Measurements from ENCODE around the gene CDH4.

The CDH4 gene

DNA sequence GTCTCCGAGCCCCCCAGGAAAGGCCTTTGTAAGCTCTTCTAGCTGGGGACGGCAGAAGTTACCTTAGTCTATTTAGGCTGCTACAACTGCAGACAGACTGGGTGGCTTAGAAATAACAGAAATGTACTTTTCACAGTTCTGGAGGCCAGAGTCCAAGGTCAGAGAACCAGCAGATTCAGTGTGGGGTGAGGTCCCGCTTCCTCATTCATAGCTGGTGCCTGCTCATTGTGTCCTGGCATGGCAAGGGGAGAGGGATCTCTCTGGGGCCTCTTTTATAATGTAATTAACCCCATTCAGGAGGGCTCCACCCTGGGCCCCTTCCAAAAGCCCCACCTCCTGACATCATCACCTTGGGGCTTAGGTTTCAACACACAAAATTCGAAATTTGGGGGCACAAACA is 315.1 kb downstream of the CDH4 start:
- in situ Hi-C loops (cut with MboI; ENCODE audit: low sequenced_read_pairs), result no loop called here

DNA sequence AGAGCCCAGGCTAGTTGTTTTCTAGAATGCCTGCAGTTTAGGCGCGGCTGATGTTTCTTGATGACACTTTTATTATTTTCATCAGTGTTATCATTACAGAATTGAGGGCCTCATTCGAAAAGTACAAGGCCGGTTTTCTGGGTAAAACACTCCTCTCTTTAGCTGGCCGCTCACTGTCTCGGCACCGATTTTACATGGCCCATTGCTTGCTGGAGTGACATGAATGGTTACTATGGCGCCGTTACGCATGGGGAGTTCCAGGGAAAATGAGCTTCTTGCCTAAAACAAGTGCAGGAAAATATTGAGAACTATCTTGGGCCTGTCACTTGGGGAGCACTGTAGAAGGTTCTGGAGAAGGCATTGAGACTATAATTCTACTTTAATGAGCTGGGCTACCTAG is 317.8 kb downstream of the CDH4 start:
- in situ Hi-C loops (cut with MboI; ENCODE audit: low sequenced_read_pairs), result no loop called here

DNA sequence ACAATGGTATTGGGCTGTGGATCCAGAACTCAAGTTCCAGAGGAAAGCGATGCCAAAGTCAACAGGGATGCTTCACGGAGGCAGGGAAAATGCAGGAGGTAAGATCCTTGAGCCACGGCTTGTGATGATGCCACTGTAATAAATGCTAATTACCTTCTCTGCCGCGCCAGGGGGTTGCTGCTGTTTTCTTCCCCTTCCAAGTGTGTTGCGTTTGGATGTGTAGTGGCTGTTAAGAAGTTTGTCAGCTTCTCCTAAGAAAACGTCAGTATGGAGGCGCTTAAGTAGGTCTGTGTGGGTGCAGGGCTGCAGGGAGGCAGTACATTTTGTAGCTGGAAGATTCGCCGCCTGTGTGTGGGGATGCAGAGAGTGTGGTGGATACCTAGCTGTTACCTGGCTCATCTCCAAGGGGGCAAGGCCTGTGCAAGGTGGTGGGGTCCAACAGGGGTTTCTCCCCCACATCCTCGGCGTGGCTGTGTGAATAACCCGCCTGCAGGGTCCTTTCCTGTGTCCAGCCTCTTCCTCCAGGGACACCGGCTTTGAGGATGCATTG is 318.7 kb downstream of the CDH4 start:
- in situ Hi-C loops (cut with MboI; ENCODE audit: low sequenced_read_pairs), result no loop called here

DNA sequence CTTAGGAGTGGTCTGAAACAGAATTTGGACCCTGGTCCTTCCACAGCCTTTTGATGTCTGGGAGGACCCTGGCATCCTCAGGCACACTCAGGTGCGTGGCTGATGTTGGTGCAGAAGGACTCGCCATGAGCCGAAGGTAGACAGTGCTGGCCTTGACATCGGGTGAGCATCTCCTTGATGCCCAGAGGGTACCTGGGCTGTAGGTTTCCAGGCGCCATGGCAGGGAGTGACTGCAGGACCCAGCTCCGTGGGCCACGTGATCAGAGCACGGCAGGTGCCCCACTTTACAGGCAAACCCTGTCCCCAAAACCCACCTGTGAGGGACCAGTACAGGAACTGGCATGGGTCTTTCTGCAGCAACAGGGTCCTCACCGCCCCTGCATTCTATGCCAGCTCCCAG is 319.2 kb downstream of the CDH4 start:
- in situ Hi-C loops (cut with MboI; ENCODE audit: low sequenced_read_pairs), result no loop called here

DNA sequence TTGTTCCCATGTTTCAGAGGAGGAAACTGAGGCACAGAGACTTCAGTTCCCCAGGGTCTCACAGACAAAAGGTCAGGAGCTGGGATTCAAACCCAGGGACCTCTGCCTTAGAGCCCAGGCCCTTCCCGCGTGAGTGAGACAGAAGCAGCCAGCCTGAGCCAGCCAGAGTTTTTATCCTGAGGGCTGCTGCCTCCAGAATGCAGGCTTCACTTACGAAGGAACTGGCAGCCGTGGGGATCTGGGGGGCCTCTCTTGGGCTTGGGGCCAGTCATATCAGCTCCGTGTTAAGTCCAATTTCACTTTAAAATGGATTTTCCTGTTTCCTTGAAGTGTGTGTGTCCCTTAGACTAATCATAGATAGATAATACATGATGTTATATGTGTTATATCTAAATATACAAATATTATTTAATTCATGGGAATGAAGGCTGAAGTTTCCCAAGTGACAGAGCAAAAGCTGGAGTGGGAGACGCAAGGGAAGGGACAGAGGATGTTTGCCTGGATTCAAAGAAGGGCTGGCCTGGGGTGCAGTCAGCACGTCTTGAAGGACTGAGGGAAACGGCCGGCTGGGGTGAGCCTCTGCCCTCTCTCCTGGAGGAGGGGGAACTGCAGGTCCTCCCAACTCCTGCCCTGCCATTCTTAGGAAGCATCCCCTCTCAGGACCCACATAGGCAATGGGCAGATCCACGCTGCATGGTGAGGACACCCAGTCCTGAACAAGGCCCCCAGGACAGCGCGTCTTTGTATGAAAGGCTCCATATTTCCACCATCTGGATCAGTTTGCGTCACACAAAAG is 320.1 kb downstream of the CDH4 start:
- in situ Hi-C loops (cut with MboI; ENCODE audit: low sequenced_read_pairs), result no loop called here

DNA sequence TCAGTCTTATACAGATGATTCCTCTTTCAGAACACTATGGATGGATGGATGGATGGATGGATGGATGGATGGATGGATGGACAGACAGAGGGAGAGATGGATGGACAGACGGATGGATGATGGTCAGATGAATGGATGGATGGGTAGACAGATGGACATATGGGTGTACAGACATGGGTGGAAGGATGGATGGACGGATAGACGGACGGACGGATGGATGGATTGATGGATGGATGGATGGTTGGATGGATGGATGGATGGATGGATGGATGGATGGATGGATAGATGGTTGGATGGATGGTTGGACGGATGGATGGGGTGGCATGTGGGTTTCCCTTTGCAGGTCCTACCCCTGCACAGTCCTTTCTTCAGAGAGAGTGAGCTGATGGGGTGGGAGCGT is 320.7 kb downstream of the CDH4 start:
- in situ Hi-C loops (cut with MboI; ENCODE audit: low sequenced_read_pairs), result no loop called here

DNA sequence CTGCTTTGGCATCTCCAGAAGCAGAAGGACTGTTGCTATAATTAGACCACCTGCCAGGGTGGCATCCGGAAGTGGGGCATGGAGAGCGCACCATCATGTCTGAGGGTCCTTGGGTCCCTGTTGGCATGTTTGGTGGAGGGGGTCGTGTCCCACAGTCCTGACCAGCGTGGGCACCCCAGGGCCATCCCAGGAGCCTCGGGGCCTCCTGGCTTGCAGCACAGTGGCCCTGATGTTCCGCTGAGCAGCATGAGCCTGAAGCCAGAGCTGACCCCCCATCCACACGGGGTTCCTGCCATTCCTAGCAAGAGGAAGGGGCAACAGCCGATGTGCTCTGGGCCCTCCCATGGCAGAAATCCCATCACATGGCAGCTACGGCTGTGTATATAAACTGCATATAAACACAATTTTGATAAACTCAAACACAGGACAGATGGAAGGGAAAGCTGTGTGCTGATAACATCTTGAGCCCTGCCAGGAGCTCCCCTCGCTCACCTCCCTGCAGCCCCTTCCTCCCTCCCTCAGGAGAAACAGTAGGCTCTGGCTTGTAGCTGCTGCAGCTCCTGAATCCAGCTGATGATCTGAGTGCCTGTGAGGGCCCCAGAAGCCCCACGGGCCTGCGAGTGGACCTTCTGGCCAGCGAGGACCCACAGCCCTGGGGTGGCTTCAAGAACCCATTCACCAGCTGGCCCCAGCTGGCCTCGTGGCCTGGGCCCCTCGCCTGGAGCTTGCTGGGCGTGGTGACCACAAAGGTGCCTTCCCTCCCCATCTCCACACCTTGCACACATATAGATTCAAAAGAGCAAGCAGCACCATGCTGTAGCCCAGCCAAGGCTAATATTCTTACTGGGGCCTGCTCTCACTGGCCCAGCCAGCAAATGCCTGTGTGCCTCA is 321.6 kb downstream of the CDH4 start:
- in situ Hi-C loops (cut with MboI; ENCODE audit: low sequenced_read_pairs), result no loop called here

DNA sequence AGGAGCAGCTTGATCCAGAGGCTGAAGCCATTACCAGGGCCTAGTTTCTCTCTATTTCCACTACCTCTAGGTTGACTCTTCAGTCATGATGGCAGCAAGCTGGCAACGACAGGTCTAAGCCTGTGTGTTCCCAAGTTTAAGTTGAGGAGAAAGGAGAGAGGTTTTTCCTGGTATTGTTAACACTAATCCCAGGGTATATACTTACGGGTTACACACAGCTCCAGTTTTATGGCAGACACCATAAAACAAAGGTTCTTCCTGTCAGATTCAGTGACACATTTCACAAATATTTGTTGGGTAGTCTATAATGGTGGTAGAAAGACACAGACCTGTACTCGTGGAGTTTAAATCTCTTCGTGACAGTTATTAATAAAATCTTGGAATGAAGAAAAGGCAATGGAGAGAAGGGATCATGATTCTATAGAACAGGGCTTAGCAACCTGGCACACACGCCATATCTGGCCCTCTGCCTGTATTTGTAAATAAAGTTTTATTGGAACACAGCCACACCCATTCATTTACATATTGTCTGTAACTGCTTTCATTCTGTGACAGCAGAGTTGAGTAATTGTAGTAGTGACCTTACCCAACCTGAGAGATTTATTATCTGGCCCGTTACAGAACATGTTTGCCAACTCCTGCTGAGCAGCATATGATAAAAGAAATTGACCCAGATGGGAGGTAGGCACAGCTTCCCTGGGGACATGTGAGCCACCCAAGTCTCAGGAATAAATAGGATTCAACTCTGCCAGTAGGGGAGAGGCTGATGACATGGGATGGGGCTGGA is 323.3 kb downstream of the CDH4 start:
- in situ Hi-C loops (cut with MboI; ENCODE audit: low sequenced_read_pairs), result no loop called here

DNA sequence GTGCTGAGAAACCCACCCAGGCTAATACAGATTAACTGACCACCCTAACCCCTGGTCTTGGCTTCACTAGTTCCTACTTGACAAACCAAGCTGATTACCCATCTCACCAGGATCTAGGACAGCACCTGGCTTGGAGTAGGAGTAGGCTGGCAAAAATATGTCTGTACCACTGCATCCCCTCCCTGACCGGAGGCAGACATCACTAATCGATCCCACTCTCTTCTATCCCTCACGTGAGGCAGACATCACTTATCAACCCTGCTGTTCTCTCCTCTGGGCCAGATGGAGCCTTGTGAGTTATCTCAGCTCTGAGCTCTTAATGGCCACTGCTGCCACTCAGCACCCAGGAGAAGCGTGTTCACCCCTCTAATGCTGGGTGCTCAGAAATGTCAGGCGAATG is 324.3 kb downstream of the CDH4 start:
- in situ Hi-C loops (cut with MboI; ENCODE audit: low sequenced_read_pairs), result no loop called here

DNA sequence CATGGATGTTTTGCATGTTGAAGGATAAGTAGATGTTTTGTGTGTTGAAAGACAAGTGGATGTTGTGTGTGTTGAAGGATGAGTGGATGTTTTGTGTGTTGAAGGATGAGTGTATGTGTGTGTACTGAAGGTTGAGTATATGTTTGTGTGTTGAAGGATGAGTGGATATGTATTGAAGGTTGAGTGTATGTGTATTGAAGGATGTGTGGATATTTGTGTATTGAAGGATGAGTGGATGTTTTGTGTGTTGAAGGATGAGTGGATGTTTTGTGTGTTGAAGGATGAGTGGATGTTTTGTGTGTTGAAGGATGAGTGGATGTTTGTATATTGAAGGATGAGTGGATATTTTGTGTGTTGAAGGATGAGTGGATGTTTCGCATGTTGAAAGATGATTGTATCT is 325.0 kb downstream of the CDH4 start:
- in situ Hi-C loops (cut with MboI; ENCODE audit: low sequenced_read_pairs), result no loop called here

DNA sequence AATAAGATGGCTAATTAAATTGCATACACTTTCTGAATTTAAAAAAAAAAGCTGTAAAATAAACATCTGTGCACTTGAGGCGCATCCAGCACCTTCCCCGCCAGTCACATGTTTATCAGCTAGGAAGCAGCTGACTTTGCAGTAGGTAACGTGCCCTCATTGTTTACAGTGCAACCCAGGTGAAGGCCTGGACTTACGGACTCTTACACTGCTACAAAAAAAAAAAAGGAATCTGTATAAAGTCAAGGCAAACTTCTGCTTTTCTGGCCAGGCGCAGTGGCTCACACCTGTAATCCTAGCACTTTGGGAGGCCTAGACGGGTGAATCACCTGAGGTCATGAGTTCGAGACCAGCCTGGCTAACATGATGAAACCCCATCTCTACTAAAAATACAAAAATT is 327.8 kb downstream of the CDH4 start:
- in situ Hi-C loops (cut with MboI; ENCODE audit: low sequenced_read_pairs), result no loop called here

DNA sequence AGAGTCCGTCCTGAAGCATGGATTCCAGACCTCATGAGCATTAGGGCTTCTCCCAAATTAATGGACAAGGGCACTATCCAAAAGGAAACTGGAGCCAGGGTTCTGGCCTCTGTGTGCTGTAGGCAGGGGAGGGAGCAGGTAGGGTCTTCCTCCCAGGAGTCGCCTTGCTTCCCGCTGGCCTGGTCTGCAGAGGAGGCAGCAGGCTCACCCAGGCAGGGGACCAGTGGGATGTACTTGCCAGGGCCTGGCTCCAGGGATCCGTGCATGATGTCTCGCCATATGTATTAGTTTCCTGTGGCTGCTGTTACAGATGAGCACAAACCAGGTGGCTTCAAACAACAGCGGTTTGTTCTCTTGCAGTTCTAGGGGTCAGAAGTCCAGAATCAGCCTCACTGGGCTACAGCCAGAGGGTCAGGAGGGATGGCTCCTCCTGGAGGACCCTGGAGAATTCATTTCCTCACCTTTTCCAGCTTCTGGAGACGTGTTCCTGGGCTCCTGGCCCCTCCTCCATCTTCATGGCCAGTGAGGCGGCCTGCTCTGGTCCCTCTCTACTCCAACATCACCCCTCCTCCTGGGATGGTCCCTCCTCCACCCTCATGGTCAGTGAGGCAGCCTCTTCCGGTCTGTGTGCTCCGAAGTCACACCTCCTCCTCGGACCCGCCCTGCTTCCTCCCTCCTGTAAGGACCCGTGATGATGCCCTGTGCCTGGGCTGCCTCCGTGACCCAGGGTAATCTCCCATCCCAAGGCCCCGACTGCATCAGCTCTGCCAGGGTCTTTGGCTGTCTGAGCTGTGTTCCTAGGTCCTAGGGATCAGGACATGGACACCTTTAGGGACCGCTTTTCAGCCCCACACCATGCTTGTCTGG is 329.1 kb downstream of the CDH4 start:
- in situ Hi-C loops (cut with MboI; ENCODE audit: low sequenced_read_pairs), result no loop called here

DNA sequence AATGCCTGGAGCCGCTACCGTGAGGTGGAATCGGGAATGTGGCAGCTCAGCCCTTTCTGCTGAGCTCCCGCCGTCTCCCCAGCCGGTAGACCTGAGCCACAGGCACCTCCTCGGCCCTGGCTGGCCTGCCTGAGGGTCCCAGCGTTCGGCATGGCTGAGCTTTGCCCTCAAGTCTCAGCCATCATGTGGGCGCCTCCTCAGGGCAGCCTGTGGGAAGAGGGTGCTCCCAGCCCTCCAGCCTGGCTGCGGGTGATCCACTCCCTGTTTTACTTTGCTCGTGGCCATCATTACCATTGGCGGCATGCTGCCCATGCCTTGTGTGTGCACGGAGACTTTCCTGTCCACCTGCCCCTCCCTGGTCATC is 329.7 kb downstream of the CDH4 start:
- in situ Hi-C loops (cut with MboI; ENCODE audit: low sequenced_read_pairs), result no loop called here

DNA sequence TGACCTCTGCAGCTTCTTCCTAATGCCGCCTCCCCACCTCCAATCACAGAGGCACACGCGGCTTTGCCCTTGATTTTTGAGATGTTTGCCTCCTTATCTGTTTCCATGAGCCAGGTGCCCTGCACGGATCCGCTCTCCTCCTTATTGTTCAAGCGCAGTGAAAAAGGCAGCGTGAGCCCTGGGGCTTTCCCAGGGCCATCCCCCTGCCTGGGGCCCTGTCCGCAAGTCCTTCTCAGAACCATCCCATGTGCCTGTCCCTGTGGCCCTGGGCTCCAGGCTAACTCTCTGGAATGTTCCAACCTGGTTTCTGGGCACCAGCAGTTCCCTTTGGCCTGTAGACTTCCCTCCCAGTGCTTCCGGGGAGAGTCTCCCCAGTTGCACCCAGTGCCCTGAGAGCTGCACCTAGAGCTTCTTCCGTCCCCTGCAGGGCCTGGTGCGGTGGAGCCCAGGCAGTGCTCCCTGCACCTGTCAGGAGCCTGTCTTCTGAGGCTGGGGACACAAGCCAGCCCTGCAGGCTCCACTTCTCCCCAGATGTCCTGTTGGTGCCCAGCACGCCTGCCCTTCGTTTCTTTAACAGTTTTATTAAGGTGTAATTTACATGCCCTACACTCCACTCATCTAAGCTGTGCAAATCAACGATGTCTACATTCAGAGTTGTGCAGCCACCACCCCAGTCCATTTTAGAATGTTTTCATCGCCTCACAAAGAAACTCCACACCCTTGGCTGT is 330.3 kb downstream of the CDH4 start:
- in situ Hi-C loops (cut with MboI; ENCODE audit: low sequenced_read_pairs), result no loop called here

DNA sequence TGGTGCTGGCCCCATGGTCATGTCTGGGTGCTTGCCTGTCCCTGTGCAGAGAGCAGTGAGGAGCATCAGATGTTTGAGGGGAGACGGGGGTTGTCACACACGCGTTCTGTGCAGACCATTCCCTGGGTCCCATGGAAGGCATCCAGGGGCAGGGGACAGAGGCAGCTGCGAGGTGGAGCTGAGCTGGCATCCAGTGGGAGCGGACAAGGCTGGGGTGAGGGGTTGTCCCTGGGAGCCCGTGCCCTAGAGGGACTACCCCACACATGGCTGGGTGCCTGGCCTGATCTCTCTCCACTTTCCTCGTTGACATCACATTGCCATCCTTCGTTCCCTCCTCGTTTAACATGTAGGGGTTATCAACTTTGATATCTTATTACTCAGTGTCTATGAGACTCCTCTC is 331.3 kb downstream of the CDH4 start:
- in situ Hi-C loops (cut with MboI; ENCODE audit: low sequenced_read_pairs), result no loop called here

DNA sequence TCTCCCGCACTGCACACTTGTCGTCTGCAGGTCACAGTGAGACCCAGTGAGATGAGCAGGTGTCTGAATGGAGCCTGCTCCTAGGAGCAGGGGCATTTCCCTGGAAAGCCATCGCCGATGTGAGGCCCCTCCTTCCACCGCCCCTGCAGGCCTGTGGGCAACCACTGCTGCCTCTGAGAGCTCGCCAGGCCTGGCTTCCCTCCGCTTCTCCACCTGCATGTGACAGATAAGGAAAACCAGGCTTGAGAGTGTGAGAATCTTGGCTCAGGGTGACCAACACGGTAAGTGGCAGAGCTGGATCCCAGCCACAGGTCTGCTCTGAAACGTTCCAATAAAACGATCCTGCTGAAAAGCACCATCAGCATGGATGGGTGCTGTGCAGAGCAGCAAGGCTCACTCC is 332.8 kb downstream of the CDH4 start:
- in situ Hi-C loops (cut with MboI; ENCODE audit: low sequenced_read_pairs), result no loop called here

DNA sequence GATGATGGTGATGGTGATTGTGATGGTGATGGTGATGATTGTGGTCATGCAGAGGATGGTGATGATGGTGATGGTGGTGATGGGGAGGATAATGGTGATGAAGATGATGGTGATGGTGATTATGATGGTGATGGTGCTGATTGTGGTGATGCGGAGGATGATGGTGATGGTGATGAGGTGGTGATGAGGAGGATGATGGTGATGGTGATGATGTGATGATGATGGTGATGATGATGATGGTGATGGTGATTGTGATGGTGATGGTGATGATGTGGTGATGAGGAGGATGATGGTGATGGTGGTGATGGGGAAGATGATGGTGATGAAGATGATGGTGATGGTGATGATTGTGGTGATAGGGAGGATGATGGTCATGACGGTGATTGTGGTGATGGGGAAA is 333.7 kb downstream of the CDH4 start:
- in situ Hi-C loops (cut with MboI; ENCODE audit: low sequenced_read_pairs), result no loop called here

DNA sequence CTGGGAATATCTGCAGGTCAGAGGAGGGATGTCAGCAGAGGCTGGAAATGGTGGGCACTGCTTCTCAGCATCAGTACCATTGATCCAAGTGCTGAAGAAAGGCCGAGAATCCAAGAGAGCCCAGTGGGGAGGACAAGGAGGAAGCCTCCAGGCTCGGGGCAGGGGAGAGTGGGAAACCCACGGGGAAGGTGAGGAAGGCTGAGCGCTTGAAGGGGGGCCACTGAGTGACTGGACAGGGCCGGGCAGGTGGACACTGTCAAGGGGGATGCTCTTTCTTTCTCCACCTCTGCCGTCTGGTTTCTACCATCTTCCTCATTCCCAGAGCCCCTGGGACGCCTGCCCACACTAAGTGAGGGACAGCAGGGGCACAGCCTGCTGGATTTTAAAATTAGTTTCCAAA is 335.0 kb downstream of the CDH4 start:
- in situ Hi-C loops (cut with MboI; ENCODE audit: low sequenced_read_pairs), result no loop called here

DNA sequence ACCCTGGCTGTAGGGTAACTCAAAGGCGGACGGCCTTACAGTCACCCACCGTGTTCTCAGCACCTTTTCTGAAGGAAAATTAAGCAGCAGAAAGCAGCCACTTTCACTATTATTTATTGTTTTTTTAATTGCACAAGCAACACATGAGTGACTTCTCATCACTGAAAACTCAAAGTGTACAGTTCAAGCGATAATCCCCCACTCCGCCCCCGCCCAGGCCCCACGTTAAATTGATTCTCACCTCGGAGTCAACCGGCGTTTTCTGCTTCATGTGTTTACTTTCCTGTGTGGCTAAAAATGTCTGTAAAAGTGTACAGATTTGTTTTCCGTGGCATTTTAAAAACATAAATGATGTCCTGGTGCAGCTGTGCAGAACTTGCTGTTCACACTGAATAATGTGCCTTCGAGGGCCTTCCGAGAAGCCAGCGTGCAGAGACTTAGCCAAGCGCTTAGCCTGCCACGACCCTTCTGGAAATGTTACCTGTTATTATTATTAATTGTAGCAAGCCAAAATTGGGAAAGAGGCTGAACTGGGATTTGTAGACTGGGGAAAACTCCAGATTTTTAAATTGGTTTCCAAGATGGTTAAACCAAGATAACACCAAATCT is 335.7 kb downstream of the CDH4 start:
- in situ Hi-C loops (cut with MboI; ENCODE audit: low sequenced_read_pairs), result no loop called here

Measured in hTERT RPE-1 (cell line).